A549 (cell line): Measurements from ENCODE around the gene SOCS7. TPM values are rescaled to one million over a fixed set of nuclear protein-coding genes. Genes with fewer than 3 reads are reported as not detected.

Experiments
- ATAC-seq, 2 experiments: fragments of 200-7000 bp in 1 of 2; fragments of >200 bp in 1 of 2; cut with Nextera tagmentation in 1 of 2; cut with Tn5 transposase in 1 of 2; 3 replicates each; pipeline versions ENCODE4 v1.8.0 to v1.9.1; 2018 to 2020; ENCODE audit warnings: mild to moderate bottlenecking in 1 of 2, moderate library complexity in 1 of 2
- CTCF ChIA-PET: fragments of 300-600 bp; sonication (Branson Sonifier 250); formaldehyde crosslinking; extraction: SDS; loops from one replicate; lab custom pipeline; 2021; ENCODE audit warnings: antibody characterized with exemption, inconsistent platforms; lab: Yijun Ruan, JAX
- POLR2A ChIA-PET: fragments of 350-600 bp; formaldehyde crosslinking; extraction: SDS; loops from one replicate; lab custom pipeline; 2021; ENCODE audit warnings: antibody characterized with exemption, inconsistent platforms; lab: Yijun Ruan, JAX
- DNase-seq, 2 experiments: peaks; one replicate each; pipeline versions ENCODE4 v3.0.0 to v3.0.0-alpha.2; 2011 to 2016; ENCODE audit warnings: low read depth in 1 of 2, low spot score in 1 of 2
- FAIRE-seq: peaks from 2 replicates; lab custom pipeline; 2011; peaks lifted over from hg19 to GRCh38; lab: Jason Lieb, UNC
- H3K27ac ChIP-seq, 2 experiments: fragments of >200 bp; sonication (Bioruptor Twin); formaldehyde crosslinking; 3 replicates each; pipeline ENCODE4 v1.5.1; 2016 to 2017
- H3K4me1 ChIP-seq: fragments of >200 bp; sonication (Bioruptor Twin); formaldehyde crosslinking; 3 replicates; pipeline ENCODE4 v1.6.1; 2016
- H3K4me2 ChIP-seq: fragments of >200 bp; sonication (Bioruptor Twin); formaldehyde crosslinking; 3 replicates; pipeline ENCODE4 v1.6.1; 2016
- H3K4me3 ChIP-seq: fragments of >200 bp; sonication (Bioruptor Twin); formaldehyde crosslinking; 3 replicates; pipeline ENCODE4 v1.5.1; 2016
- H3K9me3 ChIP-seq: fragments of >200 bp; sonication (Bioruptor Twin); formaldehyde crosslinking; 3 replicates; pipeline ENCODE4 v1.6.1; 2016
- BCL3 ChIP-seq: fragments of >200 bp; sonication (Bioruptor Twin); formaldehyde crosslinking; IDR thresholded peaks from 3 replicates; pipeline ENCODE4 v1.6.1; 2016
- CBX8 ChIP-seq: fragments of 200-600 bp; sonication (generic); IDR thresholded peaks from 2 replicates; pipeline ENCODE4 v1.6.1; 2016
- CTCF ChIP-seq: fragments of >200 bp; sonication (Bioruptor Twin); formaldehyde crosslinking; IDR thresholded peaks from 3 replicates; pipeline ENCODE4 v1.5.1; 2016
- E2F6 ChIP-seq: IDR thresholded peaks from 2 replicates; pipeline ENCODE4 v1.6.1; 2012; ENCODE audit warnings: low read depth, borderline replicate concordance
- EHF ChIP-seq: fragments of 250-450 bp; sonication (Bioruptor Pico); IDR thresholded peaks from 2 replicates; pipeline ENCODE4 v1.5.0; 2020; ENCODE audit warnings: mild to moderate bottlenecking
- HOXB5 ChIP-seq: fragments of 250-450 bp; sonication (Bioruptor Pico); IDR thresholded peaks from 2 replicates; pipeline ENCODE4 v1.5.0; 2020; ENCODE audit warnings: mild to moderate bottlenecking, moderate library complexity
- MAX ChIP-seq: IDR thresholded peaks from 2 replicates; pipeline ENCODE4 v1.6.1; 2012
- MAZ ChIP-seq: fragments of 150-350 bp; IDR thresholded peaks from 2 replicates; pipeline ENCODE4 v1.6.1; 2014; ENCODE audit warnings: antibody characterized with exemption, low read depth, low read length, borderline replicate concordance
- PBX3 ChIP-seq: IDR thresholded peaks from 2 replicates; pipeline ENCODE4 v1.6.1; 2012
- PHF8 ChIP-seq: fragments of 200-600 bp; sonication (generic); IDR thresholded peaks from 2 replicates; pipeline ENCODE4 v1.6.1; 2016; ENCODE audit warnings: low read depth, mild to moderate bottlenecking, antibody characterized with exemption, moderate library complexity, borderline replicate concordance
- POLR2A ChIP-seq: IDR thresholded peaks from 2 replicates; pipeline ENCODE4 v1.6.1; 2012; ENCODE audit warnings: mild to moderate bottlenecking, low read length
- SMC3 ChIP-seq: fragments of >200 bp; sonication (Bioruptor Twin); formaldehyde crosslinking; IDR thresholded peaks from 3 replicates; pipeline ENCODE4 v1.6.1; 2018; ENCODE audit warnings: inconsistent platforms
- TP53 ChIP-seq: fragments of 250-450 bp; sonication (Bioruptor Pico); IDR thresholded peaks from 2 replicates; pipeline ENCODE4 v1.5.0; 2021; ENCODE audit warnings: mild to moderate bottlenecking, moderate library complexity
- ZFP36 ChIP-seq: fragments of 450-650 bp; IDR thresholded peaks from 2 replicates; pipeline ENCODE4 v1.6.1; 2014; ENCODE audit warnings: borderline replicate concordance; ENCODE audit not compliant: partially characterized antibody
- WGBS: methylation state at CpG from one replicate; pipeline ENCODE4 v1.1.6; 2017; ENCODE audit errors: missing lambda C conversion rate; 5-methylcytosine and 5-hydroxymethylcytosine counted together
- polyA plus RNA-seq, 4 experiments: library from polyadenylated mRNA; depleted of rRNA in 3 of 4; stranded (reverse); fragments of >200 nt; fragmentation: RNase III in 1 of 4; extraction: RNeasy Plus Mini Kit Qiagen cat#74134 plus additional on column Dnase treatment in 1 of 4; gene quantifications; 2 replicates in 3 of 4; 3 replicates in 1 of 4; pipeline ENCODE4 v1.2.3, GENCODE V29; 2011 to 2017

The SOCS7 gene
- polyA plus RNA-seq, 2 of the 4 experiments (the other 2 are of a cell fraction), result 14.4 to 20.6 TPM

- Histone ChIP-seq H3K27ac (peak overlapping the region; percentile 37 to 96; a peak in 4 of 6 replicates), H3K4me3 (no peak overlapping the region), H3K9me3 (no peaks in the 10 kb centered on the region), H3K4me2 (peak overlapping the region; percentile 49), H3K4me1 (peaks cover 63% of the 10 kb centered on the region)
- ChIA-PET CTCF (interaction anchor here (0.6 to 2.5 kb wide), 13 partner anchors 9 to 221 kb away, joined by 3 to 10 read pairs (median 4); no protein-coding TSS in a partner anchor), POLR2A (interaction anchor here (0.6 kb wide), 1 partner anchor 28 kb away, joined by 4 read pairs; no protein-coding TSS in a partner anchor)
- DNase-seq (no peak), ATAC-seq (no peak), FAIRE-seq (no peak)
- 55% methylated on average over 2 of the region's 2 CpGs for WGBS
- peak; percentile 36 for TF ChIP-seq ZFP36
- no peak for TF ChIP-seq HOXB5
- no peak for TF ChIP-seq CBX8
- no peak for TF ChIP-seq EHF (CRISPR knock-in tag)
- no peak for TF ChIP-seq CTCF
Measured at GRCh38 chr17:38447502-38448085, 96.0 kb downstream of the SOCS7 start.

GRCh38 chr17:38448208-38448771, 96.6 kb downstream of the SOCS7 start:
- ChIA-PET CTCF (interaction anchor here (0.6 to 2.5 kb wide), 5 partner anchors 24 to 299 kb away, joined by 3 to 9 read pairs (median 3); no protein-coding TSS in a partner anchor), POLR2A (no interaction called here)
- peak overlapping the region; percentile 49 for H3K4me2 ChIP-seq
- WGBS, result 69% methylated on average over 9 of the region's 9 CpGs
- peak overlapping the region in 1 of 2 experiments; percentile 96; a peak in 3 of 6 replicates for H3K27ac ChIP-seq
- H3K4me1 ChIP-seq, result peaks cover 69% of the 10 kb centered on the region
- H3K4me3 ChIP-seq, result no peak overlapping the region
- no peak for FAIRE-seq
- no peak for DNase-seq
- TF ChIP-seq SMC3, result no peak
- no peak for TF ChIP-seq BCL3
- no peak for TF ChIP-seq PHF8
- no peak for TF ChIP-seq TP53 (CRISPR knock-in tag)
- no peak for ATAC-seq
- no peaks in the 10 kb centered on the region for H3K9me3 ChIP-seq

GRCh38 chr17:38449364-38449763, 97.7 kb downstream of the SOCS7 start:
- peak overlapping the region; percentile 6 to 96; a peak in 4 of 6 replicates for H3K27ac ChIP-seq
- peak in 1 of 2 experiments; percentile 9; a peak in 3 of 6 replicates for ATAC-seq
- H3K9me3 ChIP-seq, result no peaks in the 10 kb centered on the region
- POLR2A ChIA-PET, result no interaction called here
- CTCF ChIA-PET, result interaction anchor here (0.7 to 4.3 kb wide), 6 partner anchors 9 to 214 kb away, joined by 3 to 23 read pairs (median 4); no protein-coding TSS in a partner anchor
- H3K4me2 ChIP-seq, result peak overlapping the region; percentile 15; the same call in 1 of the 3 replicates
- WGBS, result 69% methylated on average over 15 of the region's 15 CpGs
- TF ChIP-seq PBX3 (no peak), MAX (0 out of 2 replicates have a peak, but pooled peaks have one; percentile 30), E2F6 (no peak), POLR2A (no peak), EHF (CRISPR knock-in tag) (no peak), MAZ (no peak)
- H3K4me3 ChIP-seq, result no peak overlapping the region
- no peak for FAIRE-seq
- H3K4me1 ChIP-seq, result peaks cover 66% of the 10 kb centered on the region
- DNase-seq, result peak in 1 of 2 experiments; percentile 51
